Measurements from ENCODE around the gene TEDC2.
"Not testable (repeated sequence)": the region's sequence is repeated elsewhere in the genome, so short reads cannot be mapped to it uniquely, and the experiment has no call there.

Gene TEDC2

DNA sequence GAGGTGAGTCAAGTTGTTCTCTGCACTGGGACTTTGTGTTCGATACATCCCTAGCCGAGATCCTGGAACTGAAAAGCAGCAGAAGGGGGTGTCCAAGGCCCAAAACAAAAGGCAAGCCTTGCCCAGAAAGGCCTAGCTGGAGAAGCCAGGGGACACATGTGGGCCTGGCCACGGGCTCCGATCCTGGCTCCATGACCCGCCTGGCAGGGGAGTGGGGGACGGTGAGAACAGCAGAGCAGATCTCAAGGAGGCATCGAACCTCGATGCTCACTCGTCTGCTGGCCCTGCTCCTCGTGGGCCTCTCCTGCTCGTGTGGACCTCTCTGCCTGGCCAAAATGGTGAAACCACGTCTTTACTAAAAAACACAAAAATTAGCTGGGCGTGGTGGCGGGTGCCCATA, 21.8 kb upstream of the TEDC2 start:
- no peak for DNase-seq (ENCODE audit: low read depth, low spot score)

- no peak for DNase-seq (ENCODE audit: low read depth, low spot score)
These were observed 20.3 kb upstream of the TEDC2 start for GRCh38 chr16:2439598-2439997.

DNA sequence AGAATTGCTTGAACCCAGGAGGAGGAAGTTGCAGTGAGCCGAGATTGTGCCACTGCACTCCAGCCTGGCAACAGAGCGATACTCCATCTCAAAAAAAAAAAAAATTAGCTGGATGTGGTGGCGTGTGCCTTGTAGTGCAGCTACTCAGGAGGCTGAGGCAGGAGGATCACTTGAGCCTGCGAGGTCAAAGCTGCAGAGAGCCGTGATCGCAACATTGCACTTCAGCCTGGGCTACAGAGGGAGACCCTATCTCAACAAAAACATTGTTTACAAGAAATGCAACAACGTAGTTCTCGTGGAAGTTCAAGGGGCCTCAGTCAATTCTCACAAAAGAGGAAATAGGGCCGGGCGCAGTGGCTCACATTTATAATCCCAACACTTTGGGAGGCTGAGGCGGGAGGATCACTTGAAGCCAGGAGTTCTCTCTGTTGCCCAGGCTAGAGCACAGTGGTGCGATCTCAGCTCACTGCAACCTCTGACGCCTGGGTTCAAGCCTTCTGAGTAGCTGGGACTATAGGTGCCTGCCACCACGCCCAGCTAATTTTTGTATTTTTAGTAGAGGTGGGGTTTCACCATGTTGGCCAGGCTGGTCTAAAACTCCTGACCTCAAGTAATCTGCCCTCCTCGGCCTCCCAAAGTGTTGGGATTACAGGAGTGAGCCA, 18.6 kb upstream of the TEDC2 start:
- DNase-seq (ENCODE audit: low read depth, low spot score) = not testable (repeated sequence)

DNA sequence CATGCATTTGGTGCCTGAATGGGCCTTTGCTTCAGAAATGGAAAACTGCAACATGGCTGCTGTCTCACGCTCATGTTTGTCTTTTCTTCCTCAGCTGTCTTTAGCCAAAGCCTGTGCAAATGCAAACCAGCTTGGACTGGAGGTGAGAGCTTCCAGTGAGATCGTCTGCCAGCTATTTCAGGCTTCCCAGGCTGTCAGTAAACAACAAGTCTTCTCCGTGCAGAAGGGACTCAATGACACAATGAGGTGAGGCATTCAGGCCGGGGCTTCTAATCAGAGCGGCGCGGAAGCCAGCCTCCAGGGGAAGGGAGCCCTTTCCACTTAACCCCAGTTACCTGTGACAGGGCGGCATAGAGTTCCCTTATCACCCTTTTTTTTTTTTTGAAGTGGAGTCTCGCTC, 16.4 kb upstream of the TEDC2 start:
- DNase-seq (ENCODE audit: low read depth, low spot score) = no peak

- DNase-seq (ENCODE audit: low read depth, low spot score) = no peak
These were observed 11.9 kb upstream of the TEDC2 start for GRCh38 chr16:2447920-2448583.

GRCh38 chr16:2449118-2449517, 10.8 kb upstream of the TEDC2 start:
- DNase-seq (ENCODE audit: low read depth, low spot score) = no peak

GRCh38 chr16:2450535-2450934, 9.4 kb upstream of the TEDC2 start:
- DNase-seq (ENCODE audit: low read depth, low spot score) = no peak

GRCh38 chr16:2450975-2451381, 8.9 kb upstream of the TEDC2 start:
- no peak for DNase-seq (ENCODE audit: low read depth, low spot score)

DNA sequence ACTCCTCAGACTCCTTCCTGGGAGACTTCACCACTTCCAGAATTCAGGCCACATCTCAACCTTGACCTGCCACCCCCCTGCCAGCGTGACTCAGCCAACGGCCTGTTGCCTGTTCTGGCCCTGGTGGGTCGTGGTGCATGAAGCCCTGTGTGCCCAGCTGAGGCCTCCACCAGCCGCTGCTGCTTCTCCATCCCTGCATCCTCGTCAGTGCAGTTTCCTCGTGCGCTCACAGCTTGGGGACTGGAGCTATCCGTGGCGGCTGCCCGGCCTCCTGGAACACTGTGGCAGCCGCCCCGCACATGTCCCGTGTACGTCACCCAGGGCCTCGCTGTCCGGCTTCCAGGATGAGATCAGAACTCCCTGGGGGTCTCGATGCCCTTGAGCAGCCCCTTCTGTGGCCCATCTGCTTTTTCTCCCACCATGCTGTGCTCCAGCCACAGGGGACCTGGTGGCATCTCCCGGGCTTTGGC, 8.0 kb upstream of the TEDC2 start:
- no peak for DNase-seq (ENCODE audit: low read depth, low spot score)

GRCh38 chr16:2452650-2453049, 7.3 kb upstream of the TEDC2 start:
- no peak for DNase-seq (ENCODE audit: low read depth, low spot score)

GRCh38 chr16:2455081-2455845, 4.6 kb upstream of the TEDC2 start:
- no peak for DNase-seq (ENCODE audit: low read depth, low spot score)

GRCh38 chr16:2456551-2457153, 3.3 kb upstream of the TEDC2 start:
- DNase-seq (ENCODE audit: low read depth, low spot score) = no peak

DNA sequence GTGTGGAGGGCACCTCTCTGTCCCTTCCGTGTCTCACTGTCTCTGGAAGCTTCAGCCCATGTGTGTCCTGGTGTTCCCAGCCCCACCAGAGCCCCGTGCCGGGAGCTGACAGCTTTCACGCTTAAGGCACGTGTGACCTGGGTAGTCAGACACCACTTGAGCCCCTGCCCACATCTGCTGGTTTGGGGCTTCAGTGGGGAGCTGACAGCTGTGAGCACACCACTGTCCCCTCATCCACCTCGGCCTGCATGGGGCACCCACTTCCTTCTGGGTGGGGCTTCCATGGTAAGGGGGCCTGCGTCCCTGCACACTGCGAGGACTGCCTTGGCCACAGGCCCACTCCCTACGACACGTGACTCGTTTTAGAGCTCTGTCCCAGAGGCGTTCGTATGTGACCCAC, 2.6 kb upstream of the TEDC2 start:
- no peak for DNase-seq (ENCODE audit: low read depth, low spot score)

DNA sequence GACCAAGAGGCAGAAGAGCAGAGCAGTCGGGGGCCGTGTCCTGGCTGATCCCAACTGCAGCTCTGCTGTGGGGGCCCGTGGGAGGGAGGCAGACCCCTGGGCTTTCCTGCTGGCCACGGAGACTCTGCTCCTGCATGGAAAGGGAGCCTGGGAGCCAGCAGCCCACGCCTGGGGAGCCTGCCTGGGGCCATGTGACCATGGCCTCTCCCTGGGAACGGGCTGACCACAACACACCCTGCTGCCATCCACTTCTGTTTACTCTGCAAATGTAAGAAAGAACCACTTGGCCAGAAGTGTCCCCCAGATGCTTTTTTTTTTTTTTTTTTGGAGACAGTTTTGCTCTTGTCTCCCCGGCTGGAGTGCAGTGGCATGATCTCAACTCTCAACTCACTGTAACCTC, 2.0 kb upstream of the TEDC2 start:
- DNase-seq (ENCODE audit: low read depth, low spot score) = no peak

DNA sequence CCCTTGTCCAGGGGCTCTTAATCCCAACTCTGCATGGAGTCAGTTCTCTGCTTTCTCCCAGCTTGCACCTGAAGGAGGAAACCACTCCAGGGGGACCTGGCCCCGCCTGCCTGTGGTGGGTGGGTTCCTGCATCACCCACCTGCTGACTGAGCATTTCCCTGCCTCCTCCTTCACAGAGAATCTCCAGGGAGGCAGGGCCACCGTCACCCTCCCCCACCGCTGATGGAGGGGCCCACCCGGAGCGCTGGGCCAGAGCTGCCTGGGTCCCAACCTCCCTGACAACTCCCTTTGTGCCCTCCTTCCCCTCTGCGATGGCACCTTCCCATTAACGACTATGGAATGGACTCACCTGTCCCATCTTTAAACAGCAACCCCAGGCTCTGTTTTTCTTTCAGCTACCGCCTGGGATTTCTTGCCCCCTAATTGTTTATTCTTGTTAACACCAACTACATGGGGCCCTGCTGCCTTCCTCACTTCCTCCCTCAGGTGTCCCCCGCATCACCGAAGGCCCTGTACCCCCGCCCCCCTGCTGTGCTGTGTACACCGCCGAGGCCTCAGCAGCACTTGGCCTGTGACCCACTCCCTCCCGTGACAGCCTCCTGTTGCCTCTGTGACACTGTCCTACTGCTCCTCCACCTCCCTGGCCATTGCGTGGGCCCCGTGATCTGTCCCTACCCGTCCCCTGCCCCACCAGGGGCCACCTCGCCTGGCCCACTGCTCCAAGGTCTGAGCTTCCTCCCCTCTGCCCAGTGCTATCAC, 842 bp upstream of the TEDC2 start:
- DNase-seq (ENCODE audit: low read depth, low spot score) = no peak

DNA sequence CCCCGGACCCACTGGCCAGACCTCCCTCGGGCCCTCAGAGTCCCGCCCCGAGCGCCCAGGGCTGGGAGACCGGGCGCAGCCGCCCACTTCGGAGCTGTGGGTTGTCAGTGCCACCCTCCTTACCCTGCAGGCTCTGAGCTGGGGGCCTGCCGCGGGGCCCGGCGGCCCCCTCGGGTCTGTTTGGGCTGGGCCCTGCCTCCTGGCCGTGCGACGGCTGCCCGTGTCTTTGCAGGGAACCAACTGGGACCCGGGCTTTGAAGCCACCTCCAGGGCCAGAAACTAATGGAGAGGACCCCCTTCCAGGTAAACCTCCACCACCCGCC, 443 bp downstream of the TEDC2 start:
- no peak for DNase-seq (ENCODE audit: low read depth, low spot score)

DNA sequence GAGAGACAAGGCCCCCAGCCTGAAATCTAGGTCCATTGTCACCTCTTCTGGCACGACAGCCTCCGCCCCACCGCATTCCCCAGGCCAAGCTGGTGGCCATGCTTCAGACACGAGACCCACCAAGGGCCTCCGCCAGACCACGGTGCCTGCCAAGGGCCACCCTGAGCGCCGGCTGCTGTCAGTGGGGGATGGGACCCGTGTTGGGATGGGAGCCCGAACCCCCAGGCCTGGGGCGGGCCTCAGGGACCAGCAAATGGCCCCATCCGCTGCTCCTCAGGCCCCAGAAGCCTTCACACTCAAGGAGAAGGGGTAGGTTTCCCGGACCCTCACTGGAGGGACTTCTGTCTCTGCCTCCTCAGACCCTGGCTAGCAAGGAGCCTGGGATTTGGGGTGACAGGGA, 1.0 kb downstream of the TEDC2 start:
- no peak for DNase-seq (ENCODE audit: low read depth, low spot score)

GRCh38 chr16:2462031-2462866, 2.3 kb downstream of the TEDC2 start:
- no peak for DNase-seq (ENCODE audit: low read depth, low spot score)

GRCh38 chr16:2464333-2464732, 4.4 kb downstream of the TEDC2 start:
- DNase-seq (ENCODE audit: low read depth, low spot score) = no peak

DNA sequence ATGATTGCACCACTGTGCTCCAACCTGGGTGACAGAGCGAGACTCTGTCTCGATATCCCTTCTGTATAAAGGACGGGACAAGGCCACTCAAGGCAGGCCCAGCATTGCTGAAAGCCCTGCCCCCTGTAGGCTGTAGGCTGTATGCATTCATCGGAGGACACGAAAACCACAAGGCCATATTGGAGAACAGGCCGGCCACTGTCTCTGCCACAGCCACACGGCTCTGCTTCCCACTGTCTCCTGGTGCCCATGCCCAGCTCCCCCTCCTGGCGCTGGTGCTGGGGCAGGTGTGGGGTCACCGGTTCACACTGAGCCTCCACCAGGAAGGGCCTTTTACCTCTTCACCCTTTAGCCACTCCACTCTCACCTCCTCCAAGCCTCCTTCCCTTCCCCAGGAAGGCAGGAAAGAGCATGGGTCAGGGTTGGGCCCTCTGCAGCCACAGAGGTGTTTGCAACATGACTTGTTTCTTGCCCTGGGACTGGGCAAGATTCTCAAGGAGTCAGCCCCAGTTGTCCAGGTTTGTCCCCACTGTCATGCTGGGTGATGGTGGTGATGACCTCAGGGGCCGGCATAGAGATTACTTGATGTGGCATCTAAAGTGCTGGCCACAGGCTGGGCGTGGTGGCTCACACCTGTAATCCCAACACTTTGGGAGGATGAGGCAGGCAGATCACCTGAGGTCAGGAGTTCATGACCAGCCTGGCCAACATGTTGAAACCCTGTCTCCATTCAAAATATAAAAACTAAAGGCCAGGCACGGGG, 5.9 kb downstream of the TEDC2 start:
- no peak for DNase-seq (ENCODE audit: low read depth, low spot score)

Measured in smooth muscle cell of the brain vasculature (primary cell).